ENCODE results near the gene KRTAP4-3. TPM values are rescaled to one million over a fixed set of nuclear protein-coding genes. Genes with fewer than 3 reads are reported as not detected.
"Not testable (repeated sequence)": the region's sequence is repeated elsewhere in the genome, so short reads cannot be mapped to it uniquely, and the experiment has no call there.

KRTAP4-3 gene
- total RNA-seq, 1 donor from 2014 or later: not detected

- H3K4me1 Mint-ChIP-seq (ENCODE audit: low read depth, unreplicated experiment): no peaks in the 10 kb centered on the region
- H3K27ac Mint-ChIP-seq (ENCODE audit: unreplicated experiment): no peak overlapping the region
- no peak for DNase-seq
- peaks cover 13% of the 10 kb centered on the region for H3K36me3 Mint-ChIP-seq (ENCODE audit: unreplicated experiment)
- peaks cover 3% of the 10 kb centered on the region for H3K27me3 Mint-ChIP-seq (ENCODE audit: unreplicated experiment)
- H3K9me3 Mint-ChIP-seq (ENCODE audit: unreplicated experiment): peaks cover 10% of the 10 kb centered on the region
- no peak overlapping the region for H3K4me3 Mint-ChIP-seq (ENCODE audit: unreplicated experiment)
- no peak for TF ChIP-seq CTCF (IDR thresholded peaks at IDR 0.05; ENCODE audit: partially characterized antibody, unreplicated experiment)
These were observed 40.6 kb downstream of the KRTAP4-3 start for GRCh38 chr17:41127371-41127770.

- no peak for DNase-seq
- H3K4me3 Mint-ChIP-seq (ENCODE audit: unreplicated experiment): no peak overlapping the region
- peaks cover 3% of the 10 kb centered on the region for H3K27me3 Mint-ChIP-seq (ENCODE audit: unreplicated experiment)
- peaks cover 15% of the 10 kb centered on the region for H3K36me3 Mint-ChIP-seq (ENCODE audit: unreplicated experiment)
- peaks cover 12% of the 10 kb centered on the region for H3K9me3 Mint-ChIP-seq (ENCODE audit: unreplicated experiment)
- no peak for TF ChIP-seq CTCF (IDR thresholded peaks at IDR 0.05; ENCODE audit: partially characterized antibody, unreplicated experiment)
- H3K4me1 Mint-ChIP-seq (ENCODE audit: low read depth, unreplicated experiment): no peaks in the 10 kb centered on the region
- H3K27ac Mint-ChIP-seq (ENCODE audit: unreplicated experiment): no peak overlapping the region
These were observed 41.6 kb downstream of the KRTAP4-3 start for GRCh38 chr17:41126412-41126811.

GRCh38 chr17:41125064-41125463 is 43.0 kb downstream of the KRTAP4-3 start:
- Mint-ChIP-seq H3K27me3 (ENCODE audit: unreplicated experiment) (peaks cover 3% of the 10 kb centered on the region), H3K27ac (ENCODE audit: unreplicated experiment) (no peak overlapping the region), H3K4me1 (ENCODE audit: low read depth, unreplicated experiment) (no peaks in the 10 kb centered on the region), H3K36me3 (ENCODE audit: unreplicated experiment) (peaks cover 15% of the 10 kb centered on the region), H3K4me3 (ENCODE audit: unreplicated experiment) (no peak overlapping the region), H3K9me3 (ENCODE audit: unreplicated experiment) (peaks cover 12% of the 10 kb centered on the region)
- DNase-seq: no peak
- no peak for TF ChIP-seq CTCF (IDR thresholded peaks at IDR 0.05; ENCODE audit: partially characterized antibody, unreplicated experiment)

- Mint-ChIP-seq H3K27ac (ENCODE audit: unreplicated experiment) (peak within 1 kb of the TSS; percentile 89), H3K36me3 (ENCODE audit: unreplicated experiment) (peaks cover 15% of the 10 kb centered on the region), H3K9me3 (ENCODE audit: unreplicated experiment) (peaks cover 12% of the 10 kb centered on the region), H3K4me3 (ENCODE audit: unreplicated experiment) (peak within 1 kb of the TSS; percentile 58)
- not testable (repeated sequence) for DNase-seq; H3K4me1 Mint-ChIP-seq (ENCODE audit: low read depth, unreplicated experiment); H3K27me3 Mint-ChIP-seq (ENCODE audit: unreplicated experiment)
These were observed 44.0 kb downstream of the KRTAP4-3 start, which contains the start of gene KRTAP4-12 for GRCh38 chr17:41123991-41124371. Gene KRTAP4-12 (minus strand): TSS chr17:41124182. CDS start chr17:41124122, 60 bp downstream.

GRCh38 chr17:41123292-41123990 is 44.6 kb downstream of the KRTAP4-3 start:
- H3K36me3 Mint-ChIP-seq (ENCODE audit: unreplicated experiment): peaks cover 15% of the 10 kb centered on the region
- H3K9me3 Mint-ChIP-seq (ENCODE audit: unreplicated experiment): peaks cover 12% of the 10 kb centered on the region
- peak overlapping the region; percentile 58 for H3K4me3 Mint-ChIP-seq (ENCODE audit: unreplicated experiment)
- not testable (repeated sequence) for DNase-seq; H3K4me1 Mint-ChIP-seq (ENCODE audit: low read depth, unreplicated experiment); H3K27me3 Mint-ChIP-seq (ENCODE audit: unreplicated experiment)
- peak overlapping the region; percentile 89 for H3K27ac Mint-ChIP-seq (ENCODE audit: unreplicated experiment)

- H3K9me3 Mint-ChIP-seq (ENCODE audit: unreplicated experiment): peaks cover 17% of the 10 kb centered on the region
- H3K36me3 Mint-ChIP-seq (ENCODE audit: unreplicated experiment): peaks cover 23% of the 10 kb centered on the region
- DNase-seq: no peak
- TF ChIP-seq CTCF (IDR thresholded peaks at IDR 0.05; ENCODE audit: partially characterized antibody, unreplicated experiment): no peak
- H3K4me3 Mint-ChIP-seq (ENCODE audit: unreplicated experiment): no peak overlapping the region
- no peaks in the 10 kb centered on the region for H3K4me1 Mint-ChIP-seq (ENCODE audit: low read depth, unreplicated experiment)
- no peak overlapping the region for H3K27ac Mint-ChIP-seq (ENCODE audit: unreplicated experiment)
- H3K27me3 Mint-ChIP-seq (ENCODE audit: unreplicated experiment): peaks cover 6% of the 10 kb centered on the region
These were observed 46.3 kb downstream of the KRTAP4-3 start for GRCh38 chr17:41121742-41122141.

- not testable (repeated sequence) for H3K4me3 Mint-ChIP-seq (ENCODE audit: unreplicated experiment); H3K27ac Mint-ChIP-seq (ENCODE audit: unreplicated experiment); H3K4me1 Mint-ChIP-seq (ENCODE audit: low read depth, unreplicated experiment); DNase-seq; H3K27me3 Mint-ChIP-seq (ENCODE audit: unreplicated experiment)
- Mint-ChIP-seq H3K36me3 (ENCODE audit: unreplicated experiment) (peaks cover 23% of the 10 kb centered on the region), H3K9me3 (ENCODE audit: unreplicated experiment) (peaks cover 17% of the 10 kb centered on the region)
These were observed 48.0 kb downstream of the KRTAP4-3 start for GRCh38 chr17:41119696-41120690.

Data from glutamatergic neuron (in vitro differentiated cells).